HepG2 (cell line): ENCODE results near the gene ENGASE. TPM values are rescaled to one million over a fixed set of nuclear protein-coding genes. Genes with fewer than 3 reads are reported as not detected.

Experiments
- ATAC-seq: fragments of 200-7000 bp; cut with Tn5 transposase; 3 replicates; pipeline ENCODE4 v1.9.1; 2020; ENCODE audit warnings: mild to moderate bottlenecking, moderate library complexity
- BruUV-seq: library from RNA; stranded (reverse); fragments of 400-500 nt; replicated peaks from 2 replicates; lab custom pipeline; 2021; lab: Mats Ljungman, UMichigan
- CTCF ChIA-PET: fragments of 300-600 bp; formaldehyde crosslinking; extraction: SDS; loops from one replicate; lab custom pipeline; 2021; ENCODE audit warnings: low total read pairs, inconsistent platforms, low intra/inter-chr PET ratio; lab: Yijun Ruan, JAX
- POLR2A ChIA-PET: fragments of 350-600 bp; sonication (Branson Sonifier 250); formaldehyde crosslinking; loops from one replicate; lab custom pipeline; 2020; ENCODE audit warnings: antibody characterized with exemption, inconsistent platforms; lab: Yijun Ruan, JAX
- DNase-seq: peaks from one replicate; pipeline ENCODE4 v3.0.0-alpha.2; 2015; ENCODE audit warnings: low spot score
- FAIRE-seq: peaks from 3 replicates; lab custom pipeline; 2011; peaks lifted over from hg19 to GRCh38; lab: Jason Lieb, UNC
- H2AFZ ChIP-seq: one replicate; pipeline ENCODE4 v1.6.1; 2011; ENCODE audit warnings: low read length, inconsistent platforms
- H3K27ac ChIP-seq: fragments of 300-600 bp; 3 replicates; pipeline ENCODE4 v1.8.0; 2011; ENCODE audit warnings: mixed run types, mild to moderate bottlenecking, mixed read lengths, low read length, inconsistent platforms; ENCODE audit not compliant: insufficient read depth; ENCODE audit errors: extremely low read length
- H3K27me3 ChIP-seq, 2 experiments: fragments of 200-600 bp in 1 of 2; 2 replicates in 1 of 2; 3 replicates in 1 of 2; pipeline versions ENCODE4 v1.6.0 to v1.8.0; 2011; ENCODE audit warnings: low read length in 2 of 2, mild to moderate bottlenecking in 2 of 2, moderate library complexity in 2 of 2, inconsistent platforms in 1 of 2; ENCODE audit not compliant: insufficient read depth in 2 of 2, control insufficient read depth in 1 of 2
- H3K36me3 ChIP-seq, 2 experiments: fragments of 200-600 bp in 1 of 2; replicated peaks in 1 of 2; 2 replicates in 1 of 2; 3 replicates in 1 of 2; pipeline versions ENCODE4 v1.5.1 to v1.8.0; 2011; ENCODE audit warnings: low read length in 2 of 2, inconsistent platforms in 1 of 2; ENCODE audit not compliant: insufficient read depth in 2 of 2, control insufficient read depth in 1 of 2
- H3K4me1 ChIP-seq: 2 replicates; pipeline ENCODE4 v1.5.1; 2012; ENCODE audit warnings: low read length, inconsistent platforms; ENCODE audit not compliant: insufficient read depth
- H3K4me2 ChIP-seq: 2 replicates; pipeline ENCODE4 v1.6.0; 2011; ENCODE audit warnings: low read depth, low read length, inconsistent platforms
- H3K4me3 ChIP-seq, 3 experiments: fragments of 200-600 bp in 1 of 3; sonication (generic), shearing (Covaris generic) in 1 of 3; replicated peaks in 1 of 3; 2 replicates each; pipeline ENCODE4 v1.5.1; 2011 to 2016; ENCODE audit warnings: low read length in 3 of 3, inconsistent platforms in 2 of 3, low read depth in 2 of 3, mild to moderate bottlenecking in 2 of 3, control low read depth in 1 of 3, mixed read lengths in 1 of 3; ENCODE audit not compliant: insufficient read depth in 1 of 3
- H3K79me2 ChIP-seq: one replicate; pipeline ENCODE4 v1.6.1; 2011; ENCODE audit warnings: low read length, inconsistent platforms; ENCODE audit not compliant: insufficient read depth
- H3K9ac ChIP-seq: 2 replicates; pipeline ENCODE4 v1.6.0; 2011; ENCODE audit warnings: mild to moderate bottlenecking, low read depth, low read length, inconsistent platforms; ENCODE audit not compliant: insufficient read depth
- H3K9me3 ChIP-seq: 2 replicates; pipeline ENCODE4 v1.5.1; 2012; ENCODE audit warnings: mild to moderate bottlenecking, low read length
- H4K20me1 ChIP-seq: 2 replicates; pipeline ENCODE4 v1.6.0; 2011; ENCODE audit warnings: inconsistent platforms, mild to moderate bottlenecking, low read length, moderate library complexity; ENCODE audit not compliant: insufficient read depth
- WGBS: methylation state at CpG from one replicate; pipeline ENCODE4 v1.1.6; 2017; ENCODE audit warnings: low lambda C conversion rate; 5-methylcytosine and 5-hydroxymethylcytosine counted together
- in situ Hi-C: cut with HindIII; loops from 2 replicates; pipeline ENCODE4 v1.10.0; 2017; ENCODE audit warnings: low pct_unique_long_range_greater_than_20kb; ENCODE audit not compliant: extremely low pct_ligation_motif_present
- intact Hi-C: fragments of 100-400 bp; cut with micrococcal nuclease; formaldehyde crosslinking; loops from one replicate; pipeline ENCODE4 v1.10.0; 2022; ENCODE audit not compliant: unreplicated experiment
- polyA plus RNA-seq, 8 experiments: library from polyadenylated mRNA; depleted of rRNA in 3 of 8; stranded (reverse) in 7 of 8; unstranded in 1 of 8; fragments of >200 nt; fragmentation: Illumina TruSeq in 4 of 8; extraction: Trizol in 4 of 8; gene quantifications; 2 replicates each; pipeline versions ENCODE4 v1.2.1 to v1.2.3, GENCODE V29; 2011 to 2016; ENCODE audit warnings: low read depth in 4 of 8, missing spikeins in 1 of 8, mixed read lengths in 1 of 8; ENCODE audit not compliant: insufficient read depth in 1 of 8
- total RNA-seq, 5 experiments: library from RNA; depleted of rRNA; stranded (reverse); fragments of >200 nt; fragmentation: Illumina TruSeq; extraction: Trizol; gene quantifications; 2 replicates each; pipeline ENCODE4 v1.2.3, GENCODE V29; 2016; ENCODE audit warnings: low read depth in 1 of 5
- TF ChIP-seq, protein P1 (sequence below): sonication (generic); formaldehyde crosslinking; IDR thresholded peaks from 2 replicates; pipeline ENCODE4 v1.8.1; 2023; ENCODE audit warnings: mild to moderate bottlenecking, moderate library complexity, missing genetic modification reagents
- TF ChIP-seq, protein P2 (sequence below): fragments of 450-650 bp; IDR thresholded peaks from 2 replicates; pipeline ENCODE4 v1.6.1; 2016
- TF ChIP-seq, protein P3 (sequence below): sonication (generic); formaldehyde crosslinking; IDR thresholded peaks from 2 replicates; pipeline ENCODE4 v1.5.1; 2020; ENCODE audit warnings: mild to moderate bottlenecking, missing genetic modification reagents, moderate library complexity

The ENGASE gene
- total and polyA plus RNA-seq, 2 of the 13 experiments (the other 11 are each of a cell fraction or from before 2014, with no cell fraction given), result 10.6 to 18.1 TPM

DNA sequence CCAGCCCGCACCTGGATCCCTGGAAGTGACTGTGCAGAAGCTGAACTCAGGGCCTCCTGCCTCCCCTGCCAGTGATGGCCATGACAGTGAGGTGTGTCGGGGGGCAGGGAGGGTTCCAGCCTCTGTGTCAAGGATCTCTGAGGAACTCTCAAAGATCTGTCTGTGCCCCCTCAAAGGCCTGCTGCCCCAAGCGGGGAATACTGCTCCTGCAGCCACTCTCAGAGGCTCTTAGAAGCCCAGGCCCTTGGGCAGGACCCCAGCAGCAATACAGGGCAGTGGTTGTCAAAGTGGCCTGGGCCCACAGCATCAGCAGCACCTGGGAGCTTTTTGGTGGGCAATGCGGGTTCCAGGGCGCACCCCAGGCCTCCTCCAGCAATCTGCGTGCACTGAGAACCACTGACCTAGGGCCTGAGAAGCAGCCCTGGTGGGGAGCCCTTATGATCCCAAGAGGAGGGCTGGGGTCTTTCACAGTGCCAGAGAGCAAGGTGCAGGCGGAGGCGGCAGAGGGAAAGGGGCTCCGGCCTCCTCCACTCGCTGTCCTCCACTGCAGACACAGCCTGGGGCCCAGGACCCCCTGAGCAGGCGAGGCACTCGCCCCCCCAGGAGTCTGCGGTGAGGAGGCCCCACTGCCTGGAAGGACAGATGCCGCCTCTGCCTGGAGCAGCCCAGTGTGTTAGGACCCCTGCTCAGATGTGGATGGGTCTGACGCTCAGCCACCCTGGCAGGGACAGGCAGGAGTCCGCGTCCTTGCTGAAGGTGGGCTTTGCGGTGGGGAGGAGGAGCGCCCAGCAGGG lies 42.1 kb downstream of the ENGASE start (continued):
- TF ChIP-seq, protein P1, sequence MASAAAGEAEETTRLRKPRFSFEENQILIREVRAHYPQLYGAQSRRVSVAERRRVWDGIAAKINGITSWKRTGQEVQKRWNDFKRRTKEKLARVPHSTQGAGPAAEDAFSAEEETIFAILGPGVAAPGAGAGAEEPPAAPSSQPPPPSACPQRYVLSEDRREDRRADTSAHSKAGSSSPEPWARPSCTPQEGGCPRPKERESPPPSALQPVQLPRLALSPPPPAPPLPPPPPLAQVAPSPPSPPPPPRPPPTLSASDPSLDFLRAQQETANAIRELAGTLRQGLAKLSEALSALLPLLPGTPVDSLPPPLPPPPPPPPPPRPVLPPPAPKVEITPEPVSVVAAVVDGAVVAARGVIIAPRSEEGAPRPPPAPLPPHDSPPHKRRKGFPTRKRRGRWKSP, result no peak

DNA sequence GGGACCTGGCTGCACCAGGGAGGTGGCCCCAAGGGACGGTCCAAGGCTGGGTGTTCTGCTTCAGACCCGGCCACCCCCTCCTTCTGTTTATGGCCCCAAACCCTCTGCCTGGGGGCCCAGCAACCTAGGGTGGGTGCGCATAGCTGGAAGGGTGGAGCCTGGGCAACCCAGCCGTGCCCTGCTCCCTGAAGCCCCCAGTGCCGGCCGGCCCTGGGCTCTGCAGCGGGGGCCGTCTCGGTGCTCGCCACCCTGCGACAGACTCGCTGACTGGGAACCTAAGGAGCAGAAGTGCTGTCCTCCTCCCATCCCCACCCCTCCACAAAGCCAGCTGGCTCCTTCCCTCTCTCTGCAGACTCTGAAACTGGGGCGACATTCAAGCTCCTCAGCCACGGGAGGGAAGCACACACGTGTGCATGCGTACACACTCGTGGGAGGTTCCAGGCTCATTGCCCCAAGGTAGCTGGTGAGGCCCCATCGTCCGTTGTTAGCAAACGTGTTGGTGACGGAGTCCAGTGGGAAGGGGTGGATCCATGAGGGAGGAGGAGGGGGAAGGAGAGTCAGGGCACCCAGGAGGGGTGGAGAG lies 43.4 kb downstream of the ENGASE start:
- FAIRE-seq (no peak), ATAC-seq (no peak), DNase-seq (no peak)
- no peak overlapping the region for H3K27ac ChIP-seq
- no peaks in the 10 kb centered on the region for H3K36me3 ChIP-seq
- 25% methylated on average over 20 of the region's 21 CpGs for WGBS
- intact Hi-C loops (no loop called here), in situ Hi-C loops (no loop called here)
- H3K9me3 ChIP-seq, result no peaks in the 10 kb centered on the region
- ChIA-PET CTCF (no interaction called here), POLR2A (no interaction called here)
- H3K4me2 ChIP-seq, result no peak overlapping the region
- TF ChIP-seq, protein P2, sequence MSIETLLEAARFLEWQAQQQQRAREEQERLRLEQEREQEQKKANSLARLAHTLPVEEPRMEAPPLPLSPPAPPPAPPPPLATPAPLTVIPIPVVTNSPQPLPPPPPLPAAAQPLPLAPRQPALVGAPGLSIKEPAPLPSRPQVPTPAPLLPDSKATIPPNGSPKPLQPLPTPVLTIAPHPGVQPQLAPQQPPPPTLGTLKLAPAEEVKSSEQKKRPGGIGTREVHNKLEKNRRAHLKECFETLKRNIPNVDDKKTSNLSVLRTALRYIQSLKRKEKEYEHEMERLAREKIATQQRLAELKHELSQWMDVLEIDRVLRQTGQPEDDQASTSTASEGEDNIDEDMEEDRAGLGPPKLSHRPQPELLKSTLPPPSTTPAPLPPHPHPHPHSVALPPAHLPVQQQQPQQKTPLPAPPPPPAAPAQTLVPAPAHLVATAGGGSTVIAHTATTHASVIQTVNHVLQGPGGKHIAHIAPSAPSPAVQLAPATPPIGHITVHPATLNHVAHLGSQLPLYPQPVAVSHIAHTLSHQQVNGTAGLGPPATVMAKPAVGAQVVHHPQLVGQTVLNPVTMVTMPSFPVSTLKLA, result peak; percentile 66
- TF ChIP-seq, protein P3, sequence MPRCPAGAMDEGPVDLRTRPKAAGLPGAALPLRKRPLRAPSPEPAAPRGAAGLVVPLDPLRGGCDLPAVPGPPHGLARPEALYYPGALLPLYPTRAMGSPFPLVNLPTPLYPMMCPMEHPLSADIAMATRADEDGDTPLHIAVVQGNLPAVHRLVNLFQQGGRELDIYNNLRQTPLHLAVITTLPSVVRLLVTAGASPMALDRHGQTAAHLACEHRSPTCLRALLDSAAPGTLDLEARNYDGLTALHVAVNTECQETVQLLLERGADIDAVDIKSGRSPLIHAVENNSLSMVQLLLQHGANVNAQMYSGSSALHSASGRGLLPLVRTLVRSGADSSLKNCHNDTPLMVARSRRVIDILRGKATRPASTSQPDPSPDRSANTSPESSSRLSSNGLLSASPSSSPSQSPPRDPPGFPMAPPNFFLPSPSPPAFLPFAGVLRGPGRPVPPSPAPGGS (CRISPR knock-in tag), result no peak
- peaks cover 35 to 78% of the 10 kb centered on the region in 2 experiments for H3K27me3 ChIP-seq
- no peak overlapping the region for H2AFZ ChIP-seq
- no peak overlapping the region for H3K9ac ChIP-seq
- no peaks in the 10 kb centered on the region for H3K79me2 ChIP-seq
- no peaks in the 10 kb centered on the region; the same call in 1 of the 2 replicates for H4K20me1 ChIP-seq
- no peak overlapping the region for H3K4me3 ChIP-seq
- H3K4me1 ChIP-seq, result no peaks in the 10 kb centered on the region
- no TSS peak for BruUV-seq
